ENCODE results near the gene BIRC7. TPM values are rescaled to one million over a fixed set of nuclear protein-coding genes. Genes with fewer than 3 reads are reported as not detected.

Gene BIRC7
- total RNA-seq = not detected

DNA sequence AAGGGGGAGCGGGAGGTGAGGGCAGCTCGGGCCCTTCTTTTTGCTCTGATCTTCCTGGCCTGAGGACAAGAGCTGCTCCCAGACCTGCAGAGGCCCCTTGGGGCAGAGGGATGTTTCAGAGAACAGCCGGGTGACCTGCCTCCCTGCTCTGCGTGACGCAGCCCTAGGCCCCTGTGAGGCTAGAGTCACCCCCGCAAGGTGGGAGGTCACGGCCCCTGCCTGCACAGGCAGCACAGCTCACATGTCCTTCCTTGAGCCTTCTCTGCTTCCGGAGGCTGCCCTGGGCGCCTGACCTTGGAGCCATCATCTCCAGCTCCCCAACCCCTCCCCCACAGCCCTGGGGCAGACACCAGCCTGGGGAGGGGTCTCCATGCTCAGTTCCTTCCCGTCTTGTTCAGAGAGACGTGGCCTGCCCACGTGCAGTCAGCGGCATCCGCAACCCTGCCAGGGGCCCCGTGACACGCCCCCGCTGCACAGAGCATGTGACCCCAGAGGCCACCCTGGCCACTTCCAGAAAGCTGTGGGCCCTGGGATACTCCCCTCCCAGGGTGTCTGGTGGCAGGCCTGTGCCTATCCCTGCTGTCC is at the start of gene BIRC7:
BIRC7 (plus strand) TSS at position 507 of the 585 bp plus-strand sequence. CDS start 192 bp downstream, outside the sequence.
- Histone ChIP-seq H3K9me3 (no peaks in the 10 kb centered on the region), H3K36me3 (no peaks in the 10 kb centered on the region), H3K27ac (replicated peaks in 1 of 4) (no peak within 1 kb of the TSS), H3K4me1 (peaks cover 0 to 9% (median 7%) of the 10 kb centered on the region in 4 donors), H3K4me3 (no peak within 1 kb of the TSS), H3K27me3 (peaks cover 0 to 95% (median 6%) of the 10 kb centered on the region in 4 donors)
- DNase-seq (ENCODE audit: extremely low spot score) = no peak
- intact Hi-C loops (cut with DNase I) = no loop called here
- WGBS = 32% methylated on average over 13 of the region's 17 CpGs
- no peak for TF ChIP-seq POLR2AphosphoS5 (IDR thresholded peaks at IDR 0.05)
- TF ChIP-seq, protein P1, sequence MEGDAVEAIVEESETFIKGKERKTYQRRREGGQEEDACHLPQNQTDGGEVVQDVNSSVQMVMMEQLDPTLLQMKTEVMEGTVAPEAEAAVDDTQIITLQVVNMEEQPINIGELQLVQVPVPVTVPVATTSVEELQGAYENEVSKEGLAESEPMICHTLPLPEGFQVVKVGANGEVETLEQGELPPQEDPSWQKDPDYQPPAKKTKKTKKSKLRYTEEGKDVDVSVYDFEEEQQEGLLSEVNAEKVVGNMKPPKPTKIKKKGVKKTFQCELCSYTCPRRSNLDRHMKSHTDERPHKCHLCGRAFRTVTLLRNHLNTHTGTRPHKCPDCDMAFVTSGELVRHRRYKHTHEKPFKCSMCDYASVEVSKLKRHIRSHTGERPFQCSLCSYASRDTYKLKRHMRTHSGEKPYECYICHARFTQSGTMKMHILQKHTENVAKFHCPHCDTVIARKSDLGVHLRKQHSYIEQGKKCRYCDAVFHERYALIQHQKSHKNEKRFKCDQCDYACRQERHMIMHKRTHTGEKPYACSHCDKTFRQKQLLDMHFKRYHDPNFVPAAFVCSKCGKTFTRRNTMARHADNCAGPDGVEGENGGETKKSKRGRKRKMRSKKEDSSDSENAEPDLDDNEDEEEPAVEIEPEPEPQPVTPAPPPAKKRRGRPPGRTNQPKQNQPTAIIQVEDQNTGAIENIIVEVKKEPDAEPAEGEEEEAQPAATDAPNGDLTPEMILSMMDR (IDR thresholded peaks at IDR 0.05) = no peak
- no peak for TF ChIP-seq EP300 (IDR thresholded peaks at IDR 0.05)
- TF ChIP-seq POLR2A (IDR thresholded peaks at IDR 0.05; ENCODE audit: low read depth) = no peak

GRCh38 chr20:63186084-63186483 is 49.6 kb upstream of the BIRC7 start:
- H3K9me3 ChIP-seq = no peaks in the 10 kb centered on the region
- no peaks in the 10 kb centered on the region for H3K36me3 ChIP-seq
- no peaks in the 10 kb centered on the region for H3K4me1 ChIP-seq
- 82% methylated on average over 8 of the region's 8 CpGs for WGBS
- TF ChIP-seq, protein P1 (IDR thresholded peaks at IDR 0.05) = no peak
- no peak for TF ChIP-seq POLR2A (IDR thresholded peaks at IDR 0.05; ENCODE audit: low read depth)
- TF ChIP-seq POLR2AphosphoS5 (IDR thresholded peaks at IDR 0.05) = no peak
- TF ChIP-seq EP300 (IDR thresholded peaks at IDR 0.05) = no peak
- peaks cover 0 to 28% (median 0%) of the 10 kb centered on the region in 4 donors for H3K27me3 ChIP-seq
- intact Hi-C loops (cut with DNase I) = no loop called here
- no peak for DNase-seq (ENCODE audit: extremely low spot score)
- no peak overlapping the region for H3K27ac ChIP-seq (replicated peaks in 1 of 4)
- no peak overlapping the region for H3K4me3 ChIP-seq

DNA sequence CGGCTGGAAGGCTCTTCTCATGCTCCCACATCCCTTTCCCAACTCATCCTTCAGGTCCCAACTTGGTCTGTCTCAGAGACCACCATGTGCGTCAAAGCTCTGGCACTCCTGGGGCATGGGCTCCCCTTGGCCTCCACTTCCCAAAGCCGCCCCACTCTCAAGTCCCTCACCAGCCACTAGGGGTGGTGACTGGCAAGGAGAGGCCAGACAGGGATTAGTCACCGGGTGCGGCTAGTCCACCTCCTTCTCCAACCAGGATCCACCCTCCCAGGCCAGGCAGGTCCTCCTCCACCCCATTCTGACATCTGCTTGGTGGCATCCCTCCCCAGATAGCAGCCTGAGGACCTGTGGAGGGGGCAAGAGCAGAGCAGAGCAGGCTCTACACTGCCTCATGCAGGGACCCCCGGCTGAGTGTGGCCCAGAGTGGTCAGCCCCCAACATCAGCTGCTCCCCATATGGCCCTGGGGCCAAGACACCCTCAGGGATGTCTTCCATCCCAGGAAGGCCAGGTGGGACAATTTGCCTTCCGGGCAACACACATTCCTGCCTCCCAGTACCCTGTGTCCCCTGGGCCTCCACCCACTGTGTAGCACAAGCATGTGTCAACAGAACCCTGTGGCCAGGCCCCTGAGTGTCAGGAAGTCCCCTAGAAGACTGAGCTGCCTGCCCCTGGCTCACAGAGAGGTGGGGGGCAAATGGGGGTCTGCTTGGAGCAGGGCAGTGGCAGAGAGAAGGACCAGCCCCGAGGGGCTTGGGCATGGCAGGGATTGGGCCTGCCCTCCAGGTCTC is 49.0 kb upstream of the BIRC7 start:
- peaks cover 0 to 21% (median 0%) of the 10 kb centered on the region in 4 donors for H3K27me3 ChIP-seq
- no peaks in the 10 kb centered on the region for H3K4me1 ChIP-seq
- TF ChIP-seq, protein P1 (IDR thresholded peaks at IDR 0.05) = no peak
- no peak for TF ChIP-seq POLR2A (IDR thresholded peaks at IDR 0.05; ENCODE audit: low read depth)
- no peak for TF ChIP-seq EP300 (IDR thresholded peaks at IDR 0.05)
- TF ChIP-seq POLR2AphosphoS5 (IDR thresholded peaks at IDR 0.05) = no peak
- H3K4me3 ChIP-seq = no peak overlapping the region
- WGBS = 84% methylated on average over 7 of the region's 8 CpGs
- intact Hi-C loops (cut with DNase I) = no loop called here
- no peaks in the 10 kb centered on the region for H3K9me3 ChIP-seq
- H3K27ac ChIP-seq (replicated peaks in 1 of 4) = no peak overlapping the region
- H3K36me3 ChIP-seq = no peaks in the 10 kb centered on the region
- DNase-seq (ENCODE audit: extremely low spot score) = no peak

DNA sequence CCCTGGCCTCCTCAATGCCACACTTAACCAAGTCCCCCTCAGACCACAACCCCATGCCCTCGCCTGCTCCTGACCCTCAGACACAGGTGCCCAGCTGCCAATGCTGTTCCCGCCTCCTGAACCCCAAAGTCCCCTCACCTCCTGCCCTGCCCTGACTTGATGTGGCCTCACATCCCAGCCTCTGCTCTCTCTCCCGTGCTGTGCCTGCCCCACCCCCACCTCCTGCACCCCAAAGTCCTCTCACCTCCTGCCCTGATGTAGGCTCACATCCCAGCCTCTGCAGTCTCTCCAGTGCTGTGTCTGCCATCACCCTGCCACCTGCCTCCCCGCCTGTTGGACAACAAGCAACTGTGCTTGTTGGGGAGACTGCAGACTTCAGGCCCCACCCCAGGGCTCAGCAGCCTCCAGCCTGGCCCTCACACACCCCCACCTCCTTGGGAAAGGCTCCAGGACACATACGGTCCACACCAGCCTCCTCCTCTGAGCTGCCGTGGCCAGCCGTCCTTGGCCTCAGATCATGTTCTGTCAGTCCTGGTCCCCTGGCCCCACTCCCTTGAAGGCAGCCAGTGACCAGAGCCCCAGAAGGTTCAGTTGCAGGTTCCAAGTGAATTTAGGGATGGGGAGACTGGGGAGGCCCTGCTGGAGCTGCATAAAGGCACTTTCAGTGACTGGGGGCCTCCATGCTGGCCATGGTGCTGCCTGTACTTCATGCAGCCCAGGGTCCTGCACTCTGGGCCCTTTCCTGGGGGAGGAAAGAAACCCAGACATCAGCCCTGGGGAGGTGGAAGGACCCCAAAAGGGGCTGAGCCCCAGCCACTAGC is 48.2 kb upstream of the BIRC7 start:
- no peak overlapping the region for H3K4me3 ChIP-seq
- TF ChIP-seq EP300 (IDR thresholded peaks at IDR 0.05) (no peak), POLR2A (IDR thresholded peaks at IDR 0.05; ENCODE audit: low read depth) (no peak), POLR2AphosphoS5 (IDR thresholded peaks at IDR 0.05) (no peak)
- TF ChIP-seq, protein P1 (IDR thresholded peaks at IDR 0.05) = no peak
- H3K9me3 ChIP-seq = no peaks in the 10 kb centered on the region
- no peaks in the 10 kb centered on the region for H3K36me3 ChIP-seq
- no peak overlapping the region for H3K27ac ChIP-seq (replicated peaks in 1 of 4)
- peaks cover 0 to 13% (median 0%) of the 10 kb centered on the region in 4 donors for H3K27me3 ChIP-seq
- WGBS = 67% methylated on average over 4 of the region's 7 CpGs
- DNase-seq (ENCODE audit: extremely low spot score) = no peak
- H3K4me1 ChIP-seq = no peaks in the 10 kb centered on the region
- intact Hi-C loops (cut with DNase I) = no loop called here
